Stimulated activated CD4-positive, alpha-beta T cell treated with anti-CD3 and anti-CD28 coated beads, Interleukin-1b, Interleukin-23, amount 100 ng/mL, for 1 hour (primary cell): Measurements from ENCODE around the gene ST6GALNAC3.

Experiments
- DNase-seq, 2 donors: peaks; one replicate each; pipeline ENCODE4 v3.0.0-alpha.2; 2020; ENCODE audit warnings: low read depth in 2 of 2

Gene ST6GALNAC3

DNA sequence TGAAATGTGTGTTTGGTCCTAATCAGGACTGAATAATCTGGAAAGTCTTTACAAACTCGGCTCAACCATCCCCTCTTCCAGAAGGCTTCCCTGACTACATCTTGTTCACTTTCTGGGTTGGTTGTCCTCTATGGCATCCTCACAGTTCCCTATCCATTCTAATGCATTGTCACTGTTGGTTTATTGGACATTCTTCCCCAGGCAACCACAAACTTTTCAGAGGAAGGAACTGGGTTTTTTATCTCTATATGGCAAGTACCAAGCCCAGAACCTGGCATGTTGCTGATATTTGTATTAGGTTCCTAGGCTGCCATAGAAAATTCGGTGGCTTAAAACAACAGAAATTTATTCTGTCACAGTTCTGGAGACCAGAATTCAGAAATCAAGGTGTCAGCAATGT is 429.2 kb downstream of the ST6GALNAC3 start:
- DNase-seq, result no peak

DNA sequence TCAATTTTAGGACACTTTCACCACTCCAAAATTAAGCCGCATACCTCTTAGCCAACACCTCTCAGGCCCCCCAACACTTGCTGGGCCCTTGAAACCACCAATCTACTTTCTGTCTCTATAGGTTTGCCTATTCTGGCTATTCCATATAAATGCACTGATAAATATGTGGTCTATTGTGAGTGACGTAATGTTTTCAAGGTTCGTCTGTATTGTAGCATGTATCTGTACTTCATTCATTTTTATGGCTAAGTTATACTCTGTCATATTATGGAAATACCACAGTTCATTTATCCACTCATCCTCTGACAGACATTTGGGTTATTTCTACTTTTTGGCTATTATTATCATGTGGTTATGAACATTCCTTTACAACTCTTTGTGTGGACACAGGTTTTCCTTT is 432.8 kb downstream of the ST6GALNAC3 start:
- DNase-seq, result no peak

DNA sequence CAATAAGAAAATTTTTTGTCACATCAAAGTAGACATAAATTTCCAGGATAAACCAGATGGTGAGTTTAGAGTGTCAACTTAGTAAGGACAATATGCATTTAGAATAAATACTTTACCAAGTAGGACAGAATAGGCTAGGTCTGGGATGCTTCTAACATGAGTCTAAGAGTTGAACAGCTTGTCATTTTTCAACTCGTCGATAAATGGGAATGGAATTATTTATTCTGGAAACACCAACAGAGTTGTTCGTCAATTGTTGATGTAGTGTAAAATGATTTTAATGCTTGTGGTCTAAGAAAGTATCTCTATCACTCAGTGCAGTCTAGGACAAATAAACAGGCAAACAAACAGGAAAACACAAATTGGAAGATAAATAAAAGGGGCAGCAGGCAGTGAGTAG is 434.3 kb downstream of the ST6GALNAC3 start:
- no peak for DNase-seq

DNA sequence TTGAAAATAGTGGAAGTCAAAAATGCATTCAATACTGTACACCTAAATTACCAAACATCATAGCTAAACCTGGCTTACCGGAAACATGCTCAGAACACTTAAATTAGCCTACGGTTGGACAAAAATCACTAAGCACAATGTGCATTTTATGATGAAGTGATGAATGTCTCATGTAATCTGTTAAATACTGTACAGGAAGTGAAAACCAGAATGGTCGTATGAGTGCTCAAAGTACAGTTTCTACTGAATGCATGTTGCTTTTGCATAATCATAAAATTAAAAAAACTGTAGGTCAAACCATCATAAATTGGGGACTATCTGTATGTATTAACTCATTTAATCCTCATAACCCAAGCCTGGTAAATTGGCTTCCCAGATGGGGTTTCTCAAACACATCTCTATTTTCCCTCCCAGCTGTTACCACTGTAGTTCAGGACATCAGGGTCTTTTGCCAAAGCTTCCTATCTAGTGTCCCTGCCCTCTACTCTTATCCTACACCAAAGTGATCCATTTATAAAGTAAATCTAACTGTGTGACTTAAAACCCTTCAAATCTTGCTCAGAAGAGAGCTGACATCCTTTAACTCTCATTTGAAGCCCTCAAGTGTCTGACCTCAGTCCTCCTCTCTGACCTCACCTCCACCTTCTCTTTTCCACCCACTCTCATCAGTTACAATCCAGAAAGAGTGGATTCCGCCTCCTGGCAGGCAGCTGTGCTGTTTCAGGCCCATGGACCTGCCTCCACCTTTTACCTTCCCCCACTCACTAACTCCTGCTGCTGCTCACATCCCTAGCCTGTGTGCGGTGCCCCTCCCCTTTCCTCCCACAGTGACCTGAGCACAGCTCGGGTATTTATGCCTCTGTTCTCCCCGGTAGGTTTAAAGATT is 436.4 kb downstream of the ST6GALNAC3 start:
- DNase-seq, result no peak

DNA sequence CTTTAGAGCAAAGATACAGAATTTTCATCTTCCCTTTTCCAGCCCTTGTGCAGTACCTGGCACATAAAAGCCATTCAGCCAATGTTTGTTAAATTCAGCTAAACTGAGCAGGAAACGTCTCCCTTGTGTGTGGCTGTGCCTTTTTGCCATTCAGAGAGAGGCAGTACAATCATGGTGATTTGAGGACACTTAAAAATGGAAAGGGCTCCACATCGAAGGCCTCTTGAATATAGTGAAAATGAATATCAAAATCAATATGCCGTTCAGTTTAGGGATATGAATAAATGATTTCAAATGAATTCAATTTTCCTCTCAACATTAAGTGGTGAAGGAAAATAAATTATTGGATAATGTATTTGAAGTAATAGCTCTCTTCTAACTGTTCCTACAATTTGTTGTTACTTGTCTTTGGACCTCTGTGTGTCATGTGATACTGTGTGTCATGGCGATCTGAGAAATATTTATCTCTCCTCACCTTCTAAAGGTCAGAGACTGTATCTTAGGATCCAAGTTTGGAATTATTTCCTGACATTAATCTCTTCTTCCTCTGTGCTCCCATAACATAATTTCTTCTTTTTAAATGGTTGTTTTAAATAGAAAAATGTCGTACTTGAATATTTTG is 437.1 kb downstream of the ST6GALNAC3 start:
- DNase-seq, result no peak

DNA sequence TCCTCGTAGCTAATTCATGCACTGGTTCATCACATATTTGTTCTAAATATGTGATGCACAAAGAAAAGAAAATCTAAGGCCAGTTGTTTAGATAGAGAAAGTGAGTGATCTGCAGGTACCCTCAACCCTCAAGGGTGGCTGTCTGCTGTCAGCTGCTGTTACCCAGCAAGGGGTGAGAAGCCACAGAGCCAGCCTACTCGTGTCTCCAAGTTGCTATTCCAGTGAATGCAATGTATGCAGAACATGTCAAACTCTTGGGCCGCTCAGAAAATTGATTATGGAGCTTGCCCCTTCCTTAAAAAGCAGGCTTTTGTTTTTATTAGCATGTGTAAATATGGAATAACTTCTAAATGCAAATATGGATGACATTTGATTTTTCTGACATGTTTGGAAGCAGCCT is 456.4 kb downstream of the ST6GALNAC3 start:
- DNase-seq, result no peak

DNA sequence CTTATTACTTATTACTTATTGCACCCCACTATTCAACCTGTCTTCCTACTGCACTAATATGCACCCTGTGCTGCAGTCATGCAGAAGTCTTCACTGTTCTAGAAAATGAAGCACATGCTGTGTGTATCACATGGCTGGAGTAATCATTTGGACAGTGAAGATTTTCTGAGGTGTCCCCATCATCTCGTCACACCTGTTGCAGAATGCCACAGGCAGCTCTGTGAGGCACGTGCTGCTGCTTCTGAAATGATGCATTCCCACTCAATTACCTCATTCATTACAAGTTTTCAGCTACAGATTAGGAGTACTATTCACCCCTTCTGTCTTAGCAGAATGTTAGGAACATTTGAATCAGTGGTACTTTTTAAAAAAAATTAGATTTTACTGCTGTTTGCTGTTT is 467.1 kb downstream of the ST6GALNAC3 start:
- no peak for DNase-seq

DNA sequence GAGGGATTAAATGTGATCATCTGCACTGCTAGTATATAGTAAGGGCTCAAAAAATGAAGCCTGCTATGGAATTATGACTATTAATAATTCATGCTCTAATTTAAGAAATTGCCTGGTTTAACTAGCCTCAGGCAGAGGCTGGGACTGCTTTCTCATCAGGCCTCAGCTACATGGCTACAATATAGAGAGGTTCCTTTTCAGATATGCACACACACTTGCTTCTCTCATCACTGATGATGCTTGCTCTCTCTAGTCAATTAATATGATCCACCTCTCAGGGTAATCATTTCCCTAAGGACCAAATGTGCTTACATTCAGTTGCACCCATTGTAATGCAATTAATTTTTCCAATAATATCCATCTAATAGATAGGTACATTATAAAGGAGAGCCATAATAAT is 467.8 kb downstream of the ST6GALNAC3 start:
- DNase-seq, result no peak

DNA sequence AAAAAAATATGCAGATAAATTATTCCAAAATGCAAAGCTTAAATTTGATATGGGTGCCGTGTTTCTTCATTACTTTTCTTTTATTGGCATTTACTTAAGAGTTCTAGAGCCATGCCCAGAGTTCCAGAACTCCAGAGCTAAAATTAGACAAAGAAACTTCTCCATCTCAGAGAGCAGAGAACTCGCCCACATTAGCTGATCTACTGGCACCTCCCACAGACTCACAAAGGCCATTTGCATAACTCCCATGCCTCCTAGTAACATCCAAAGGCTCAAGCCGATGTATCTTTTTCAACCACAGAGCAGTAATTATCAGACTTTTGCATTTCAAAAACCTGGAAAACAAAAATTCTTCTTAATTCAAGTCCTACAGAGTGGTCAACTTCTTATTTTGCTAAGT is 468.9 kb downstream of the ST6GALNAC3 start:
- DNase-seq, result no peak

DNA sequence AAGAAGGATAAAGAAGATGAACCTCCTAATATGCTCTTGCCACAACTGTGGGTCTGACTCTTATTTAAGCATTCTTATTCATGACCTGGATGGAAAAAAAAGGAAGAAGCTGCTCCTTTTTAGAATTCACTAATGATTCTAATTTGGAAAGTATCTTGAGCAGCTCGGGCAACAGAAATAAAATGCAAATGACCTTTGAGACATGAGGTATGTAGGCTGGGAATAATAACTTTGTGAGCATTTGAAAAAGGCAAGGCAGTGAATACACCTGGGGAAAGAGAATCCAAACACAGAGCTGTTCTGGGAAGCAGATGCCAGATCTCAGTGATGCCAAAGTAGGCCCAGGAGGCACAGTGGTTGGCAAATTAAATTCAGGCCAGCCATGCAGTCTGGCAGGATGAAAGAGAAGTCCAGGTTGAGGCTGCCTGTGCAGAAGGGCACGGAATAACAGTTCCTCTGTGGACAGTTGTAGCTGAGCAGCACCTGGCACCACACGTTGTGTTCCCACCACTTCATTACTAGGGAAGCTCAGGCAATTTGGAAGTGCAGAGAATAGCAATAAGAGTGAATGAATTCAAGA is 471.9 kb downstream of the ST6GALNAC3 start:
- DNase-seq, result no peak

DNA sequence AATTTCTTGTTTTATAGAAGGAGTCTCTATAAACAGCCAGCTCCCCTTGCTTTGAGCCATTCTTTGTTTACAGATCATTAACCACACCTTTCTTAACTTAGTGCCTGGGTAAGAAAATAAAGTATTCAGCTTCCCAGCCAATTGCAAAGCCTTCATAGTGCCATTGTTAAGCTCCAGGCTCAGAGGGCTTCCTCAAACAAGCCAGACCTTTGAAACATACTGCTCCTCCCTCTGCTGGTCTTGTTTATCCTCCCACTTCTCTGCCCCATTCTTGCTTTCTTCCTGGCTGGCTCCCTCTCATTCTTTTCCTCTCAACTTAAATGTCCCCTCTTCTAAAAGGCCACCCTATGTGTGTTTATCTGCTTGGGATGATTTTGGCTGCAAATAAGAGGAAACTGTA is 473.4 kb downstream of the ST6GALNAC3 start:
- DNase-seq, result no peak

DNA sequence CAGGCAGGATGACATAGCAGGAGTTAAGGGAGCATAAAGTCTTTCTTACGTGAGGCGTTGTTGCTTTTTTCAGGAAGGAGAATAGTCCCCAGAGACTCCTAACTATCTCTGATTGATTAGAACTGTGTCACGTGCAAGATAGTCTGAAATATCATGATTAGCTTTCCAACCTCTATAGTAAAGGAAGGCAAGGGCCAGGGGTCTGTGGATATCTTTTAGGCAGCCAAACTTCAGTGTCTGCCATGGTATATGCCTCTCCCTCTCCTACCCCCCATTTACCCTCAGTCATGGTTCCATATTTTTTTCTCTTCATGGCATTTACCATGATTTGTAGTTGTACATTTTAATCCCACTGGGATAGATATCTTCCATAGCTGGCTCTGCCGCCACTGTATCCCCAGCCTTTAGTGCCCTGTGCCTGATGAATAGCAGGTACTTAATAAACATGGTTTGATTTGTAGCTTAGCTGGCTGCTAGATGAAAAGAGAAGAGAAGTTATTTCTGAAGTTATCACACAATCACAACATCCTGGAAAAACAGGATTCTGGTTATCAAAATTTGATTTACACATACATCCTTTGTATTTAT is 474.1 kb downstream of the ST6GALNAC3 start:
- DNase-seq, result no peak

DNA sequence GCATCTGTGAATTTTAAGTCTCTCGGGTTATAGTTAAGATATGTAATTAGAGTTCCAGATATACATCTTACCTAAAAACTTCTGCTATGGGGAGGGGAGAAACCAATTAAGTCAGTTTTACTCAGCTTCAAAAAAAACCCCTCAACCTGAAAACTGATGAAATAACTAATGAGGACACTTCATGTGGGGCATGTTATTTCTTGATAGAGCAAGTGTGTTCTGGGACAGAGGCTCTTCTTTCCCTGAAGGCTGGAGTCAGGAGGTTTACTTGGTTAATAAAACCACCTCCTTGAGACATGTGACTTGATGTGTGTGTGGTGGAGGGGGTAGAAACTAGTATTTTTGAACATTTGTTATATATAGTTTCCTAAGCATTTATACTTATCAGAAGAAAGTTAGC is 479.7 kb downstream of the ST6GALNAC3 start:
- no peak for DNase-seq

DNA sequence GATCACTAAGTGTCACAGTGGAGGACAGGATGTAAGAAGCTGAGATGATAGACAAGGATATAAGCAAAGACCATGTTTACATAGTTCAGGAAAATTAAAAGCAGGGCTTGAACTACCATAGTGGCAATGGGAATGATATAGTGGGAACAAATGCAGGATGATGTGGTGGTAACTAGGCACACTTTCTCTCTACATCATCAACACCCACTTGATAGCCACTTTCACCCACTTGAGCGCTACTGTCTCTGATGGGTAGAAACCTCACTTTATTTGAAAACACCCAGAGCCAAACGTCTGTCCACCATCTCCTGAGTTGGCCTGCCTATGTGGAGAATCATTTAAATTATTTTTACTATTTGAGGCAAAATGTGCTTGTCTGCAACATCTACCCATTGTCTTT is 487.7 kb downstream of the ST6GALNAC3 start:
- no peak for DNase-seq

DNA sequence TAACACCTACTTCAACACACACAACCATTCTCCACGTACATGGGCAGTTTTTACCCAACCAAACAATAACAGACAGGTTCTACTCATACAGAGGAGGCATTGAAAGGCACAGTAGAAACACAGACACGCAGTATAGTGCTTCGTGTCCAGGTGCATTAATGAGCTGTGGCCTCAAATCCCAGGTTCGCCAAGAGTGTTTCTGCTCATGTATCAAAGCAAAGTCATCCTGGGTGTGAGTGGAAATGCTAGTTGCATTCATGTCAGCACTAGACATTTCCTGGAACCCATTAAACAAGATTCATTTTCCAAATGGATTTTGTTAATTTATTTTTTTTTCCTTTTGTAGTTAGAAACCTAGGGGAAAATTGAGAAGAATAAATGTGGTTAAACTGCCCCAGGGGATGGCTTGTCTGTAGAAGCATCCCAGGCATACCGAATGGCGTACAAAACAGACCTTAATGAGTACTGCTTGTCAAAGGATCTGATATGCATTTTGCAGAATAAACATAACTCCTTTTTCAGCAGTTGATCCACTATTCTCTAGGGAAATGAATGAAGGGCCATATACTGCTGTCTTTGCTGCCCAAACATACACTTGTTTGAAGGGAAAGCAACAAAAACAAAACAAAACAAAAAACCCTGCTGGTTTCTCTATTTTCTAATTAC is 494.2 kb downstream of the ST6GALNAC3 start:
- no peak for DNase-seq

DNA sequence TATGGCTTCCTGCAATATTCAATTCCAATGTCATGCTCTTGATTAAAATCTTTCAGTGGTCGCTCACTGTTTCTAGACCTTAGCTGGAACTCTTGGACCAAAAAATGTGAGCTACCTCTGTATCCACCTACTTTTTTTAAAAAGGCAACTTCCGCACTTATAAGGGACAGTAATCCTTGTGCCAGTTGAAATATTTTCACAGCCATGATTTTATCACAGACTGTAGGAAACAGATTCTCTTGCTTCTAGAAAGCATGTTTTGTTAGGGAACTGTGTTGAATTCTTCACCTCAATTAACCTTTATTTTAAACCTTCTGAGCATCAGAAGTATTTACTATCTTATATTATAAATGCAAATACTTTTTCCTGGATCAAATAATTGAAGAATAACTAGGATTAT is 496.7 kb downstream of the ST6GALNAC3 start:
- DNase-seq, result no peak

DNA sequence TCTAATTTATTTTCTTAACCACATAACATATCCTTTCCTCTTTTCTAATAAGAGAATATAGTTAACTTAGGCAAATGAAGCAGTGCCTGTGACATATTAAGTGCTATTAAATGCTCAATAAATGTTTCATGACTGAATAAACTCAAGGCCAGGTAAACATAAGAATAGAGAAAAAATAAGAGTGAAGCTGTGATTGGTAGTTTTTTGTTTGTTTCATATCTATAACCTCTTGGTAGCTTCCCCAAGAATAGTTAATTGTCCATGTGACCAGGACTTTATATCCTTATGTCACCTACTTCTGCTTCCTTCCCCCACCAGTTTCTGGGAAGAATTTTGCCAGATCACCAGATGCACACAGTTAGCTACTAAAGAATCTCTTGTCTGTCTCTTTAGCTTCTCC is 497.7 kb downstream of the ST6GALNAC3 start:
- no peak for DNase-seq

DNA sequence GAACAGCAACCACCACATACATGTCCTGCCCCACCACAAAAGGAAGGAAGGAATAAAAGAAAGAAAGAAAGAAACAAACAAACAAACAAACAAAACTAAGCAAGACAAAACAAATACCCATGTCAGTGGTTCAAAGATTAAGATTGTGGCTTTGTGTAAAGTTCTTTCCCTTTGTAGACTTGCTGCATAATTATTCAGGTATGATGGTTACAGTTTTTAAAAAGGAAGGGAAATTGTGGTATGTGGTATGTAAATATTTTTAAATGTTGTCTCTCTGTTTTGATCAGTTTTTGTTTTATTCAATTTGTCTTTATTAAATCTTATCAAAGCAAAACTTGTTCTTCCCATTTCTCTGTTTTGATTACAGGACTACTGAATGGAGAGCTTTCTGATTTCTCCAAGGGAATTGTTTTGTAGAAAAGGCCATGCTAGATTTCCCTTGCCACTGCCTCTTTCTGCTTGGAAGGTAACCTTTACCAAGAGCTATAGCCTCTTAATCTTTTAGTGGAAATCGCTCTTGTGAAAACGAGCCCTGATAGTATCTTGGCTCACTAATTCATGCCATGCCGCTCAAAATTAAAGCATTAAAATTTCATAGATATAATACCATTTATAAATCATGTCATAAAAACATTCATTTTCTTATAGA is 502.5 kb downstream of the ST6GALNAC3 start:
- DNase-seq, result no peak

DNA sequence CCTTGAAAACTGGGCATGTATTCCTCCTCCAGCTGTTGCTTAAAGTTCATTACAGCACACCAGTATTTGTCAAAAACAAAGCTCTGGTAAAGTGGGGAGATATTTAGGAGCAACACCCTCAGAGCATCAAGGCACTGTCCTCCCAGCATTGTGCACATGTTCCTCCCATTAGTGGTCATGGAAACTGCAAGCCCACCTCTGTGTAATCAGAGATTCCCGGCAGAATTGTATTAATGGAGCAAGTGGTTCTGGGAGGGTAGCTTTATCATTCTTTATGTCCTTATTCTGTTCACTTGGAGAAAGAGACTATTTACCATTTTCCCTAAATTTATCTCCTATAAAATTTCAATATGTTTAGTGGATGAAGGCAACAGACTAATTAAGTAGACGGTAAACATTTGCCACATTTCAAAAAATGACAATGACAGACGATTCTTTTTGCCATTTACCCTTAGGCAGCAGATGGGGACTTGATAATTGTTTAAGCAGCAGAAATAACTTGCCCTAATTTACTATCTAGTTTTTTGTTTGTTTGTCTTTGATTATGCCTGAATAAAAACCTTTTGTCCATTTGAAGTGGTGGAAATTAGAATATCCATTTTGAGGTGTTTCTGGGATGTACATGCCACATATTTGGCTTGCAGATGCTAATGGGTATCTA is 503.1 kb downstream of the ST6GALNAC3 start:
- no peak for DNase-seq

DNA sequence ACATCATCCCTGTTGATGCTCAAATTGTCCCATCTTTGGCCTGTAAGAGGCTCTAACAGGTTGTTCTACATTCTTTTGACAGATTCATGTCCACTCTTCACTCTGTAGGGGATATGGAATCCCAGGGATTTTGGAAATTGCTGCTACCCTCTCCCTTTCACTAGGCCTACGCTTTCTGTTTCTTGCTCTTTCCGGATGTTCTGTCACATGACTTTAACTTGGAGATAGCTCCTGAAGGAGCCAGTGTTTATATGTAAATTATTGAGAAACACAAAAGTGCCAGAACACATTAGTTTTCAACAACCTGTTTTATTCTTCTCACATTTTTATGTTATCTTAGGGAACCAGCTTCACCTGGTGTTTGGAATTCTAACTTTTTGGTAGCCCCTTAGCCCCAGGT is 505.7 kb downstream of the ST6GALNAC3 start:
- no peak for DNase-seq

DNA sequence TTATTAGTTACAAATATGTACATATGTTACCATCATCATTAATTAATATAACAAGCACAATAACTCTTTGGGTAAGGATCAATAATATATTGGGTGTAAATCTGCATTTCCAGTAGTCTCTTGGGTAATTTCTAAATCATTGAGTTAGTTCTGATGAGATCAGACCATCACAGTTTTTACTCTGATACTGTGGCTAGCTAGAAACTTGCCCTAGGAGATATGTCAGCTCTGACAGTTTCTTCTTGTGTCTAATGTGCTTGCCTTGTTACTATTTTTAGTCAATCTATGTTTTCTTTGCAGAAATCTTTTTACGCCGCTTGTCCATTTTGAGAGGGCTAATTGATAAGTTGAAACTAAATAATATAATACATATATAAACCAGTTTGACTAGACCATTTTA is 507.2 kb downstream of the ST6GALNAC3 start:
- DNase-seq, result no peak
